GM23338 (cell line): ENCODE results near the gene MOB3C. TPM values are rescaled to one million over a fixed set of nuclear protein-coding genes. Genes with fewer than 3 reads are reported as not detected.

ENCODE experiments used
- ATAC-seq: fragments of 200-7000 bp; cut with Tn5 transposase; 3 replicates; pipeline ENCODE4 v1.9.1; 2020
- DNase-seq: peaks from one replicate; pipeline ENCODE4 v3.0.0-alpha.2; 2015; ENCODE audit warnings: low spot score
- H2AFZ ChIP-seq: fragments of 200-600 bp; sonication (generic); 2 replicates; pipeline ENCODE4 v1.8.0; 2016; ENCODE audit warnings: antibody characterized with exemption, mild to moderate bottlenecking, moderate library complexity
- H3F3A ChIP-seq: fragments of 200-600 bp; sonication (generic); replicated peaks from 2 replicates; pipeline ENCODE4 v1.8.0; 2017; ENCODE audit warnings: antibody characterized with exemption, mixed run types, low read depth
- H3K27ac ChIP-seq: fragments of 200-600 bp; sonication (generic); 2 replicates; pipeline ENCODE4 v1.6.1; 2016; ENCODE audit warnings: low read depth
- H3K27me3 ChIP-seq: fragments of 200-600 bp; sonication (generic); 2 replicates; pipeline ENCODE4 v1.8.0; 2016; ENCODE audit warnings: mild to moderate bottlenecking, mixed run types, moderate library complexity; ENCODE audit not compliant: insufficient read depth
- H3K36me3 ChIP-seq: fragments of 200-600 bp; sonication (generic); 2 replicates; pipeline ENCODE4 v1.8.0; 2016; ENCODE audit warnings: mild to moderate bottlenecking; ENCODE audit not compliant: insufficient read depth
- H3K4me1 ChIP-seq: fragments of 200-600 bp; sonication (generic); 2 replicates; pipeline ENCODE4 v1.8.0; 2016; ENCODE audit warnings: mild to moderate bottlenecking, moderate library complexity; ENCODE audit not compliant: insufficient read depth
- H3K4me2 ChIP-seq: fragments of 200-600 bp; sonication (generic); 2 replicates; pipeline ENCODE4 v1.7.1; 2017; ENCODE audit warnings: mixed run types
- H3K4me3 ChIP-seq: fragments of 200-600 bp; sonication (generic); 2 replicates; pipeline ENCODE4 v1.6.1; 2016; ENCODE audit warnings: mixed run types
- H3K79me2 ChIP-seq: fragments of 200-600 bp; sonication (generic); replicated peaks from 2 replicates; pipeline ENCODE4 v1.8.0; 2017; ENCODE audit warnings: mild to moderate bottlenecking; ENCODE audit not compliant: insufficient read depth
- H3K9me2 ChIP-seq: fragments of 200-600 bp; sonication (generic); 2 replicates; pipeline ENCODE4 v1.8.0; 2017; ENCODE audit not compliant: insufficient read depth
- H4K20me1 ChIP-seq: fragments of 200-600 bp; sonication (generic); replicated peaks from 2 replicates; pipeline ENCODE4 v1.8.0; 2017; ENCODE audit warnings: mild to moderate bottlenecking; ENCODE audit not compliant: insufficient read depth
- H3K27ac Mint-ChIP-seq: 2 replicates; pipeline ENCODE4 v1.8.0; 2020; ENCODE audit warnings: inconsistent platforms, mild to moderate bottlenecking, moderate library complexity, mixed read lengths
- H3K27me3 Mint-ChIP-seq: 3 replicates; pipeline ENCODE4 v1.8.0; 2022; ENCODE audit warnings: low read depth, mild to moderate bottlenecking, moderate library complexity, mixed read lengths, inconsistent platforms; ENCODE audit not compliant: insufficient read depth, poor library complexity
- H3K36me3 Mint-ChIP-seq: 3 replicates; pipeline ENCODE4 v1.8.0; 2021; ENCODE audit warnings: low read depth, mild to moderate bottlenecking, inconsistent platforms, moderate library complexity, mixed read lengths
- H3K4me1 Mint-ChIP-seq: 3 replicates; pipeline ENCODE4 v1.8.0; 2020; ENCODE audit warnings: mild to moderate bottlenecking, inconsistent platforms, mixed read lengths
- H3K4me3 Mint-ChIP-seq: 3 replicates; pipeline ENCODE4 v1.8.0; 2021; ENCODE audit warnings: moderate library complexity, mild to moderate bottlenecking, inconsistent platforms, mixed read lengths
- H3K9me3 Mint-ChIP-seq: 3 replicates; pipeline ENCODE4 v1.8.0; 2020; ENCODE audit warnings: moderate library complexity, mild to moderate bottlenecking, inconsistent platforms, mixed read lengths
- JUNB ChIP-seq: IDR thresholded peaks from one replicate; pipeline ENCODE4 v1.6.1; 2016; ENCODE audit warnings: antibody characterized with exemption; ENCODE audit not compliant: unreplicated experiment
- NANOG ChIP-seq: IDR thresholded peaks from 2 replicates; pipeline ENCODE4 v1.6.1; 2016; ENCODE audit warnings: antibody characterized with exemption, borderline replicate concordance
- POLR2AphosphoS5 ChIP-seq: IDR thresholded peaks from 2 replicates; pipeline ENCODE4 v1.6.1; 2016; ENCODE audit warnings: antibody characterized with exemption, low read depth
- ZNF114 ChIP-seq: fragments of 250-450 bp; sonication (Bioruptor Pico); IDR thresholded peaks from 2 replicates; pipeline ENCODE4 v1.5.0; 2020; ENCODE audit warnings: mild to moderate bottlenecking, moderate library complexity
- ZNF331 ChIP-seq: fragments of 250-450 bp; sonication (Bioruptor Pico); IDR thresholded peaks from 2 replicates; pipeline ENCODE4 v1.5.0; 2020; ENCODE audit warnings: low read depth, mild to moderate bottlenecking, moderate library complexity
- polyA plus RNA-seq: library from polyadenylated mRNA; unstranded; fragments of >200 nt; fragmentation: Nextera tagmentation; extraction: Ambion mirVana; gene quantifications from 2 replicates; pipeline ENCODE4 v1.2.1, GENCODE V29; 2016
- total RNA-seq: library from RNA; depleted of rRNA; stranded (reverse); fragments of >200 nt; shearing (Covaris generic); gene quantifications from 2 replicates; pipeline ENCODE4 v1.2.3, GENCODE V29; 2014
- TF ChIP-seq, protein P1 (sequence below): IDR thresholded peaks from one replicate; pipeline ENCODE4 v1.6.1; 2018; ENCODE audit warnings: antibody characterized with exemption; ENCODE audit not compliant: unreplicated experiment
- TF ChIP-seq, protein P2 (sequence below): fragments of 250-450 bp; sonication (Bioruptor Pico); IDR thresholded peaks from 2 replicates; pipeline ENCODE4 v1.5.0; 2020; ENCODE audit warnings: mild to moderate bottlenecking, moderate library complexity

MOB3C gene
- total and polyA plus RNA-seq, 2 experiments from 2014 or later, result 1.1 to 6.2 TPM

DNA sequence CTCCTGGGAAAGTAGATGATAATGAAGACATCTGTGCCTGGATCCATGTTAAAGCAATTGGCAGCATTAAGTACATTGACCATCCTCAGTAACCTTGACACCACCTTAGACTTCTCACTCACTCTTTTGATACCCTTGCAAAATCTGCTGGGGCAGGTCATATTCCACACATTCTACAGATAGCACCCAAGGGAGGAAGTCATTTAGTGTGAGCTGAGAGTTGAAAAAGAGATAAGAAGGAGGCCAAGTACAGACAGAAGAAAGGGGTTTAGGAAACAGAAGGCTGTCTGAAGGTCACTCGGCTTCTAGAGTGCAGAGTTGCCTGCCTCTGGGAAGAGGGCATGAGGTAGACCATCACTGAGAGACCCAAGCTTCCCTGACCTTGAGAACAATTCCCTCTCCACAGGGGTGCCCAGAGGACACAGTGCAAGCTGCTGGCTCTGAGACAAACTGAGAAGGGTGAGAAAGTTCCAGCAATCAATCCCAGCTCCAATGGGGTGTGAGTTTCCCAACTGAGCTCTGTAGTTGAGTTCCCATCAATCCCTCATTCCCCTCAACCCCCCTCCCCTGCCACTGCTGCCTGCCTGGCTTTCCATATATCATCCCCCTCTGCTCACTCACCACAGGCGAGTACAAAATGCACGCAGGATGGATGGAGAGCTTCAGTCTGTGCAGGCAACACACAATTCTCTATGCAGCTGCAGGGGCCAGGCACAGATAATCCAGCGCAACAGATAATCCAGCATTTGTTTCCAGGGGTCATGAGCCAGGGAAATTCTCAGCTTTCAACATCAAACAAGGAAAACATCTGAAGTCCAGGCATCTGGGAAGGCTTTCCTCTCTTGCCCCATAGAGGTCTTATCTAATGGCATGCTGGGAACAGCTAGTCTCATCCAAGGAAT lies 7.4 kb upstream of the MOB3C start:
- Histone ChIP-seq H3K4me3 (no peak overlapping the region), H3K4me2 (no peak overlapping the region), H3K79me2 (no peaks in the 10 kb centered on the region), H4K20me1 (no peaks in the 10 kb centered on the region), H3K4me1 (no peaks in the 10 kb centered on the region), H3K27me3 (0 out of 2 replicates have a peak, but pooled peaks cover 2% of the 10 kb centered on the region), H2AFZ (no peak overlapping the region; the same call in 1 of the 2 replicates), H3F3A (no peaks in the 10 kb centered on the region), H3K27ac (no peak overlapping the region), H3K9me2 (no peaks in the 10 kb centered on the region), H3K36me3 (no peaks in the 10 kb centered on the region)
- Mint-ChIP-seq H3K4me1 (peaks cover 3% of the 10 kb centered on the region), H3K9me3 (no peaks in the 10 kb centered on the region), H3K36me3 (no peaks in the 10 kb centered on the region), H3K27me3 (no peaks in the 10 kb centered on the region), H3K27ac (no peak overlapping the region), H3K4me3 (no peak overlapping the region)
- ATAC-seq (peak; percentile 45), DNase-seq (no peak)
- TF ChIP-seq JUNB (no peak), POLR2AphosphoS5 (no peak), ZNF331 (no peak), ZNF114 (no peak), NANOG (no peak)
- TF ChIP-seq, protein P1, sequence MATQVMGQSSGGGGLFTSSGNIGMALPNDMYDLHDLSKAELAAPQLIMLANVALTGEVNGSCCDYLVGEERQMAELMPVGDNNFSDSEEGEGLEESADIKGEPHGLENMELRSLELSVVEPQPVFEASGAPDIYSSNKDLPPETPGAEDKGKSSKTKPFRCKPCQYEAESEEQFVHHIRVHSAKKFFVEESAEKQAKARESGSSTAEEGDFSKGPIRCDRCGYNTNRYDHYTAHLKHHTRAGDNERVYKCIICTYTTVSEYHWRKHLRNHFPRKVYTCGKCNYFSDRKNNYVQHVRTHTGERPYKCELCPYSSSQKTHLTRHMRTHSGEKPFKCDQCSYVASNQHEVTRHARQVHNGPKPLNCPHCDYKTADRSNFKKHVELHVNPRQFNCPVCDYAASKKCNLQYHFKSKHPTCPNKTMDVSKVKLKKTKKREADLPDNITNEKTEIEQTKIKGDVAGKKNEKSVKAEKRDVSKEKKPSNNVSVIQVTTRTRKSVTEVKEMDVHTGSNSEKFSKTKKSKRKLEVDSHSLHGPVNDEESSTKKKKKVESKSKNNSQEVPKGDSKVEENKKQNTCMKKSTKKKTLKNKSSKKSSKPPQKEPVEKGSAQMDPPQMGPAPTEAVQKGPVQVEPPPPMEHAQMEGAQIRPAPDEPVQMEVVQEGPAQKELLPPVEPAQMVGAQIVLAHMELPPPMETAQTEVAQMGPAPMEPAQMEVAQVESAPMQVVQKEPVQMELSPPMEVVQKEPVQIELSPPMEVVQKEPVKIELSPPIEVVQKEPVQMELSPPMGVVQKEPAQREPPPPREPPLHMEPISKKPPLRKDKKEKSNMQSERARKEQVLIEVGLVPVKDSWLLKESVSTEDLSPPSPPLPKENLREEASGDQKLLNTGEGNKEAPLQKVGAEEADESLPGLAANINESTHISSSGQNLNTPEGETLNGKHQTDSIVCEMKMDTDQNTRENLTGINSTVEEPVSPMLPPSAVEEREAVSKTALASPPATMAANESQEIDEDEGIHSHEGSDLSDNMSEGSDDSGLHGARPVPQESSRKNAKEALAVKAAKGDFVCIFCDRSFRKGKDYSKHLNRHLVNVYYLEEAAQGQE, result no peak
- TF ChIP-seq, protein P2, sequence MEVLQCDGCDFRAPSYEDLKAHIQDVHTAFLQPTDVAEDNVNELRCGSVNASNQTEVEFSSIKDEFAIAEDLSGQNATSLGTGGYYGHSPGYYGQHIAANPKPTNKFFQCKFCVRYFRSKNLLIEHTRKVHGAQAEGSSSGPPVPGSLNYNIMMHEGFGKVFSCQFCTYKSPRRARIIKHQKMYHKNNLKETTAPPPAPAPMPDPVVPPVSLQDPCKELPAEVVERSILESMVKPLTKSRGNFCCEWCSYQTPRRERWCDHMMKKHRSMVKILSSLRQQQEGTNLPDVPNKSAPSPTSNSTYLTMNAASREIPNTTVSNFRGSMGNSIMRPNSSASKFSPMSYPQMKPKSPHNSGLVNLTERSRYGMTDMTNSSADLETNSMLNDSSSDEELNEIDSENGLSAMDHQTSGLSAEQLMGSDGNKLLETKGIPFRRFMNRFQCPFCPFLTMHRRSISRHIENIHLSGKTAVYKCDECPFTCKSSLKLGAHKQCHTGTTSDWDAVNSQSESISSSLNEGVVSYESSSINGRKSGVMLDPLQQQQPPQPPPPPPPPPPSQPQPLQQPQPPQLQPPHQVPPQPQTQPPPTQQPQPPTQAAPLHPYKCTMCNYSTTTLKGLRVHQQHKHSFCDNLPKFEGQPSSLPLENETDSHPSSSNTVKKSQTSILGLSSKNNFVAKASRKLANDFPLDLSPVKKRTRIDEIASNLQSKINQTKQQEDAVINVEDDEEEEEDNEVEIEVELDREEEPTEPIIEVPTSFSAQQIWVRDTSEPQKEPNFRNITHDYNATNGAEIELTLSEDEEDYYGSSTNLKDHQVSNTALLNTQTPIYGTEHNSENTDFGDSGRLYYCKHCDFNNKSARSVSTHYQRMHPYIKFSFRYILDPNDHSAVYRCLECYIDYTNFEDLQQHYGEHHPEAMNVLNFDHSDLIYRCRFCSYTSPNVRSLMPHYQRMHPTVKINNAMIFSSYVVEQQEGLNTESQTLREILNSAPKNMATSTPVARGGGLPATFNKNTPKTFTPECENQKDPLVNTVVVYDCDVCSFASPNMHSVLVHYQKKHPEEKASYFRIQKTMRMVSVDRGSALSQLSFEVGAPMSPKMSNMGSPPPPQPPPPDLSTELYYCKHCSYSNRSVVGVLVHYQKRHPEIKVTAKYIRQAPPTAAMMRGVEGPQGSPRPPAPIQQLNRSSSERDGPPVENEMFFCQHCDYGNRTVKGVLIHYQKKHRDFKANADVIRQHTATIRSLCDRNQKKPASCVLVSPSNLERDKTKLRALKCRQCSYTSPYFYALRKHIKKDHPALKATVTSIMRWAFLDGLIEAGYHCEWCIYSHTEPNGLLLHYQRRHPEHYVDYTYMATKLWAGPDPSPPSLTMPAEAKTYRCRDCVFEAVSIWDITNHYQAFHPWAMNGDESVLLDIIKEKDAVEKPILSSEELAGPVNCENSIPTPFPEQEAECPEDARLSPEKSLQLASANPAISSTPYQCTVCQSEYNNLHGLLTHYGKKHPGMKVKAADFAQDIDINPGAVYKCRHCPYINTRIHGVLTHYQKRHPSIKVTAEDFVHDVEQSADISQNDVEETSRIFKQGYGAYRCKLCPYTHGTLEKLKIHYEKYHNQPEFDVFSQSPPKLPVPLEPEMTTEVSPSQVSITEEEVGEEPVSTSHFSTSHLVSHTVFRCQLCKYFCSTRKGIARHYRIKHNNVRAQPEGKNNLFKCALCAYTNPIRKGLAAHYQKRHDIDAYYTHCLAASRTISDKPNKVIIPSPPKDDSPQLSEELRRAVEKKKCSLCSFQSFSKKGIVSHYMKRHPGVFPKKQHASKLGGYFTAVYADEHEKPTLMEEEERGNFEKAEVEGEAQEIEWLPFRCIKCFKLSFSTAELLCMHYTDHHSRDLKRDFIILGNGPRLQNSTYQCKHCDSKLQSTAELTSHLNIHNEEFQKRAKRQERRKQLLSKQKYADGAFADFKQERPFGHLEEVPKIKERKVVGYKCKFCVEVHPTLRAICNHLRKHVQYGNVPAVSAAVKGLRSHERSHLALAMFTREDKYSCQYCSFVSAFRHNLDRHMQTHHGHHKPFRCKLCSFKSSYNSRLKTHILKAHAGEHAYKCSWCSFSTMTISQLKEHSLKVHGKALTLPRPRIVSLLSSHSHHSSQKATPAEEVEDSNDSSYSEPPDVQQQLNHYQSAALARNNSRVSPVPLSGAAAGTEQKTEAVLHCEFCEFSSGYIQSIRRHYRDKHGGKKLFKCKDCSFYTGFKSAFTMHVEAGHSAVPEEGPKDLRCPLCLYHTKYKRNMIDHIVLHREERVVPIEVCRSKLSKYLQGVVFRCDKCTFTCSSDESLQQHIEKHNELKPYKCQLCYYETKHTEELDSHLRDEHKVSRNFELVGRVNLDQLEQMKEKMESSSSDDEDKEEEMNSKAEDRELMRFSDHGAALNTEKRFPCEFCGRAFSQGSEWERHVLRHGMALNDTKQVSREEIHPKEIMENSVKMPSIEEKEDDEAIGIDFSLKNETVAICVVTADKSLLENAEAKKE (CRISPR knock-in tag), result no peak
